PFSK-1 (cell line): ENCODE measurements around the gene ZNF710.

ENCODE experiments used
- POLR2AphosphoS5 ChIP-seq: IDR thresholded peaks from 2 replicates; pipeline ENCODE4 v1.6.1; 2012; ENCODE audit warnings: low read depth, mild to moderate bottlenecking, control low read depth, low read length, moderate library complexity
- TAF1 ChIP-seq: IDR thresholded peaks from 2 replicates; pipeline ENCODE4 v1.6.1; 2012; ENCODE audit warnings: low read length, control low read depth, borderline replicate concordance; ENCODE audit not compliant: insufficient read depth

DNA sequence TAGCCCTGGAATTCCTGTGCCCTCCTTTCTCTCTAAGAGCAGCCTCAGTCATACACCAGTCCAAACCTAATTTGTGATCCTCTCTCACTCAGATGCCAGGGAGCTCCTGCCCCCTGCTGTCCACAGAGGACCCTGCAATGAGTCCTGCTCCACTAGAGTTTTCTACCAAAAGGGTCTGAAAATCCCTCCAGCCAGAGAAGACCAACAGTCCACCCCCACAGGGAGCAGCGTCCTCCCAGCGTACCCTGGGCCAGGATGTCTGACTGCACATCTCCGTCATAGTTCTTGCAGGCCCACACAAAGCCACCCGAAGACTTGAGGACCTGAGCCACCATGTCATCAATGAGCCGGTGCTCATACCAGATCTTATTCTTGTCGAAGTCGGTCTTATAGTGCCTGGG lies 85.7 kb downstream of the ZNF710 start:
- TF ChIP-seq POLR2AphosphoS5, result no peak
- TF ChIP-seq TAF1, result no peak
